Hindlimb muscle (tissue), 1 donor: ENCODE data around the gene TRIM44. TPM values are rescaled to one million over a fixed set of nuclear protein-coding genes. Genes with fewer than 3 reads are reported as not detected.
"Not testable (repeated sequence)": the region's sequence is repeated elsewhere in the genome, so short reads cannot be mapped to it uniquely, and the experiment has no call there.

ENCODE experiments used
- DNase-seq: peaks from one replicate; pipeline ENCODE4 v3.0.0-alpha.2; 2013
- polyA plus RNA-seq: library from polyadenylated mRNA; unstranded; fragments of 120-200 nt; gene quantifications from one replicate; pipeline ENCODE4 v1.2.1, GENCODE V29; 2013; ENCODE audit not compliant: insufficient read length

TRIM44 gene
- polyA plus RNA-seq, 1 donor: 38.9 TPM

- no peak for DNase-seq
Observed at GRCh38 chr11:35721651-35722282, 59.2 kb downstream of the TRIM44 start.

GRCh38 chr11:35722641-35723040, 60.1 kb downstream of the TRIM44 start:
- DNase-seq: no peak

- no peak for DNase-seq
Observed at GRCh38 chr11:35723493-35723892, 60.9 kb downstream of the TRIM44 start.

GRCh38 chr11:35723913-35724312, 61.3 kb downstream of the TRIM44 start:
- no peak for DNase-seq

- no peak for DNase-seq
Observed at GRCh38 chr11:35725885-35726284, 63.3 kb downstream of the TRIM44 start.

- no peak for DNase-seq
Observed at GRCh38 chr11:35727140-35727539, 64.6 kb downstream of the TRIM44 start.

- no peak for DNase-seq
Observed at GRCh38 chr11:35730254-35730653, 67.7 kb downstream of the TRIM44 start.

- no peak for DNase-seq
Observed at GRCh38 chr11:35734669-35735410, 72.3 kb downstream of the TRIM44 start.

- DNase-seq: no peak
Observed at GRCh38 chr11:35735411-35735810, 72.8 kb downstream of the TRIM44 start.

- no peak for DNase-seq
Observed at GRCh38 chr11:35735903-35736302, 73.3 kb downstream of the TRIM44 start.

GRCh38 chr11:35736952-35737351, 74.4 kb downstream of the TRIM44 start:
- DNase-seq: no peak

- DNase-seq: no peak
Observed at GRCh38 chr11:35740061-35740799, 77.7 kb downstream of the TRIM44 start.

- DNase-seq: no peak
Observed at GRCh38 chr11:35742707-35743454, 80.3 kb downstream of the TRIM44 start.

GRCh38 chr11:35746356-35747153, 84.0 kb downstream of the TRIM44 start:
- no peak for DNase-seq

- no peak for DNase-seq
Observed at GRCh38 chr11:35747668-35748067, 85.1 kb downstream of the TRIM44 start.

- no peak for DNase-seq
Observed at GRCh38 chr11:35748644-35749043, 86.1 kb downstream of the TRIM44 start.

- DNase-seq: no peak
Observed at GRCh38 chr11:35750315-35750714, 87.7 kb downstream of the TRIM44 start.

- DNase-seq: no peak
Observed at GRCh38 chr11:35750981-35751663, 88.5 kb downstream of the TRIM44 start.

GRCh38 chr11:35751664-35752061, 89.1 kb downstream of the TRIM44 start:
- DNase-seq: no peak

- DNase-seq: no peak
Observed at GRCh38 chr11:35752115-35752514, 89.5 kb downstream of the TRIM44 start.

- not testable (repeated sequence) for DNase-seq
Observed at GRCh38 chr11:35753573-35753972, 91.0 kb downstream of the TRIM44 start.
